WTC11 (cell line): ENCODE data around the gene KRTAP25-1. TPM values are rescaled to one million over a fixed set of nuclear protein-coding genes. Genes with fewer than 3 reads are reported as not detected.

ENCODE experiments used
- ATAC-seq: fragments of 200-7000 bp; cut with Tn5 transposase; 2 replicates; pipeline ENCODE4 v1.10.0; 2021; ENCODE audit warnings: mild to moderate bottlenecking, moderate library complexity
- CTCF ChIA-PET: fragments of 300-600 bp; sonication (Branson Sonifier 250); formaldehyde crosslinking; loops from one replicate; lab custom pipeline; 2021; ENCODE audit warnings: antibody characterized with exemption; lab: Charles Lee
- POLR2A ChIA-PET: fragments of 350-600 bp; sonication (Branson Sonifier 250); formaldehyde crosslinking; loops from one replicate; lab custom pipeline; 2021; ENCODE audit warnings: antibody characterized with exemption; lab: Charles Lee
- DNase-seq: peaks from one replicate; pipeline ENCODE4 v3.0.0; 2021; ENCODE audit warnings: low spot score
- H3K27ac Mint-ChIP-seq: 2 replicates; pipeline ENCODE4 v1.8.0; 2021; ENCODE audit warnings: mixed read lengths
- H3K27me3 Mint-ChIP-seq: 2 replicates; pipeline ENCODE4 v1.8.0; 2021; ENCODE audit warnings: low read depth, mild to moderate bottlenecking, moderate library complexity, mixed read lengths
- H3K36me3 Mint-ChIP-seq: 2 replicates; pipeline ENCODE4 v1.8.0; 2021; ENCODE audit warnings: mixed read lengths
- H3K4me1 Mint-ChIP-seq: 2 replicates; pipeline ENCODE4 v1.8.0; 2022; ENCODE audit warnings: mixed read lengths
- H3K4me3 Mint-ChIP-seq: 2 replicates; pipeline ENCODE4 v1.8.0; 2021; ENCODE audit warnings: mild to moderate bottlenecking, moderate library complexity, mixed read lengths
- H3K9me3 Mint-ChIP-seq: 2 replicates; pipeline ENCODE4 v1.8.0; 2021; ENCODE audit warnings: mixed read lengths
- ARID4B ChIP-seq: sonication (generic); formaldehyde crosslinking; IDR thresholded peaks from 2 replicates; pipeline ENCODE4 v1.8.0; 2023; ENCODE audit warnings: missing genetic modification reagents, mild to moderate bottlenecking, borderline replicate concordance
- ATF1 ChIP-seq: sonication (generic); formaldehyde crosslinking; IDR thresholded peaks from 2 replicates; pipeline ENCODE4 v1.8.1; 2023; ENCODE audit warnings: mild to moderate bottlenecking, moderate library complexity, missing genetic modification reagents
- ATF2 ChIP-seq: sonication (generic); formaldehyde crosslinking; IDR thresholded peaks from 2 replicates; pipeline ENCODE4 v1.8.1; 2022; ENCODE audit warnings: low read depth, missing genetic modification reagents, borderline replicate concordance
- CBFB ChIP-seq: sonication (generic); formaldehyde crosslinking; IDR thresholded peaks from 2 replicates; pipeline ENCODE4 v1.8.1; 2022; ENCODE audit warnings: mild to moderate bottlenecking, low read depth, missing genetic modification reagents
- GTF2I ChIP-seq: fragments of 250-450 bp; sonication (Bioruptor Pico); conservative IDR thresholded peaks from 2 replicates; pipeline ENCODE4 v1.4.0; 2021; ENCODE audit warnings: mild to moderate bottlenecking
- IRF2 ChIP-seq: sonication (generic); formaldehyde crosslinking; IDR thresholded peaks from 2 replicates; pipeline ENCODE4 v1.8.0; 2022; ENCODE audit warnings: low read depth, missing genetic modification reagents, borderline replicate concordance
- NFATC4 ChIP-seq: fragments of 250-450 bp; sonication (Bioruptor Pico); IDR thresholded peaks from 2 replicates; pipeline ENCODE4 v1.9.0; 2021; ENCODE audit warnings: mild to moderate bottlenecking
- NR1H2 ChIP-seq: sonication (generic); formaldehyde crosslinking; IDR thresholded peaks from 2 replicates; pipeline ENCODE4 v1.9.0; 2021; ENCODE audit warnings: mild to moderate bottlenecking, moderate library complexity, missing genetic modification reagents
- SMAD4 ChIP-seq: sonication (generic); formaldehyde crosslinking; IDR thresholded peaks from 2 replicates; pipeline ENCODE4 v1.8.0; 2022; ENCODE audit warnings: mild to moderate bottlenecking, missing genetic modification reagents
- TP53 ChIP-seq: sonication (generic); formaldehyde crosslinking; IDR thresholded peaks from 2 replicates; pipeline ENCODE4 v1.8.1; 2023; ENCODE audit warnings: mild to moderate bottlenecking, missing genetic modification reagents
- ZBTB21 ChIP-seq: sonication (generic); formaldehyde crosslinking; IDR thresholded peaks from 2 replicates; pipeline ENCODE4 v1.8.1; 2023; ENCODE audit warnings: mild to moderate bottlenecking, missing genetic modification reagents, borderline replicate concordance
- ZMAT4 ChIP-seq: fragments of 250-450 bp; sonication (Bioruptor Pico); IDR thresholded peaks from 2 replicates; pipeline ENCODE4 v1.9.0; 2021; ENCODE audit warnings: mild to moderate bottlenecking
- ZNF121 ChIP-seq: sonication (generic); formaldehyde crosslinking; IDR thresholded peaks from 2 replicates; pipeline ENCODE4 v1.8.0; 2023; ENCODE audit warnings: missing genetic modification reagents
- ZNF396 ChIP-seq: fragments of 250-450 bp; sonication (Bioruptor Pico); IDR thresholded peaks from 2 replicates; pipeline ENCODE4 v1.8.0; 2021; ENCODE audit warnings: mild to moderate bottlenecking, moderate library complexity, borderline replicate concordance
- ZNF423 ChIP-seq: fragments of 250-450 bp; sonication (Bioruptor Pico); IDR thresholded peaks from 2 replicates; pipeline ENCODE4 v2.1.2; 2022; ENCODE audit warnings: mild to moderate bottlenecking, moderate library complexity
- total RNA-seq: library from RNA; stranded (reverse); gene quantifications from 3 replicates; pipeline ENCODE4 v1.2.3, GENCODE V29; 2021
- TF ChIP-seq, protein P1 (sequence below): sonication (generic); formaldehyde crosslinking; IDR thresholded peaks from 2 replicates; pipeline ENCODE4 v1.8.1; 2022; ENCODE audit warnings: low read depth, mild to moderate bottlenecking, moderate library complexity, missing genetic modification reagents, borderline replicate concordance
- TF ChIP-seq, protein P2 (sequence below): fragments of 250-450 bp; sonication (Bioruptor Pico); IDR thresholded peaks from 2 replicates; pipeline ENCODE4 v1.9.0; 2021; ENCODE audit warnings: mild to moderate bottlenecking, borderline replicate concordance

KRTAP25-1 gene
- total RNA-seq, 1 experiment from 2014 or later: not detected

- Mint-ChIP-seq H3K27ac (no peak overlapping the region), H3K4me1 (0 out of 2 replicates have a peak, but pooled peaks cover 4% of the 10 kb centered on the region), H3K36me3 (peaks cover 3% of the 10 kb centered on the region; the same call in 1 of the 2 replicates), H3K9me3 (peaks cover 32% of the 10 kb centered on the region), H3K27me3 (no peaks in the 10 kb centered on the region), H3K4me3 (no peak overlapping the region)
- TF ChIP-seq, protein P1, sequence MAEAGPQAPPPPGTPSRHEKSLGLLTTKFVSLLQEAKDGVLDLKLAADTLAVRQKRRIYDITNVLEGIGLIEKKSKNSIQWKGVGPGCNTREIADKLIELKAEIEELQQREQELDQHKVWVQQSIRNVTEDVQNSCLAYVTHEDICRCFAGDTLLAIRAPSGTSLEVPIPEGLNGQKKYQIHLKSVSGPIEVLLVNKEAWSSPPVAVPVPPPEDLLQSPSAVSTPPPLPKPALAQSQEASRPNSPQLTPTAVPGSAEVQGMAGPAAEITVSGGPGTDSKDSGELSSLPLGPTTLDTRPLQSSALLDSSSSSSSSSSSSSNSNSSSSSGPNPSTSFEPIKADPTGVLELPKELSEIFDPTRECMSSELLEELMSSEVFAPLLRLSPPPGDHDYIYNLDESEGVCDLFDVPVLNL (CRISPR knock-in tag): no peak
- TF ChIP-seq ATF1 (no peak), ZNF396 (CRISPR knock-in tag) (no peak), NR1H2 (CRISPR knock-in tag) (no peak), CBFB (CRISPR knock-in tag) (no peak), IRF2 (CRISPR knock-in tag) (no peak), ZBTB21 (CRISPR knock-in tag) (no peak), TP53 (CRISPR knock-in tag) (no peak), ZNF121 (CRISPR knock-in tag) (no peak), SMAD4 (CRISPR knock-in tag) (no peak), ZNF423 (CRISPR knock-in tag) (no peak)
- TF ChIP-seq, protein P2, sequence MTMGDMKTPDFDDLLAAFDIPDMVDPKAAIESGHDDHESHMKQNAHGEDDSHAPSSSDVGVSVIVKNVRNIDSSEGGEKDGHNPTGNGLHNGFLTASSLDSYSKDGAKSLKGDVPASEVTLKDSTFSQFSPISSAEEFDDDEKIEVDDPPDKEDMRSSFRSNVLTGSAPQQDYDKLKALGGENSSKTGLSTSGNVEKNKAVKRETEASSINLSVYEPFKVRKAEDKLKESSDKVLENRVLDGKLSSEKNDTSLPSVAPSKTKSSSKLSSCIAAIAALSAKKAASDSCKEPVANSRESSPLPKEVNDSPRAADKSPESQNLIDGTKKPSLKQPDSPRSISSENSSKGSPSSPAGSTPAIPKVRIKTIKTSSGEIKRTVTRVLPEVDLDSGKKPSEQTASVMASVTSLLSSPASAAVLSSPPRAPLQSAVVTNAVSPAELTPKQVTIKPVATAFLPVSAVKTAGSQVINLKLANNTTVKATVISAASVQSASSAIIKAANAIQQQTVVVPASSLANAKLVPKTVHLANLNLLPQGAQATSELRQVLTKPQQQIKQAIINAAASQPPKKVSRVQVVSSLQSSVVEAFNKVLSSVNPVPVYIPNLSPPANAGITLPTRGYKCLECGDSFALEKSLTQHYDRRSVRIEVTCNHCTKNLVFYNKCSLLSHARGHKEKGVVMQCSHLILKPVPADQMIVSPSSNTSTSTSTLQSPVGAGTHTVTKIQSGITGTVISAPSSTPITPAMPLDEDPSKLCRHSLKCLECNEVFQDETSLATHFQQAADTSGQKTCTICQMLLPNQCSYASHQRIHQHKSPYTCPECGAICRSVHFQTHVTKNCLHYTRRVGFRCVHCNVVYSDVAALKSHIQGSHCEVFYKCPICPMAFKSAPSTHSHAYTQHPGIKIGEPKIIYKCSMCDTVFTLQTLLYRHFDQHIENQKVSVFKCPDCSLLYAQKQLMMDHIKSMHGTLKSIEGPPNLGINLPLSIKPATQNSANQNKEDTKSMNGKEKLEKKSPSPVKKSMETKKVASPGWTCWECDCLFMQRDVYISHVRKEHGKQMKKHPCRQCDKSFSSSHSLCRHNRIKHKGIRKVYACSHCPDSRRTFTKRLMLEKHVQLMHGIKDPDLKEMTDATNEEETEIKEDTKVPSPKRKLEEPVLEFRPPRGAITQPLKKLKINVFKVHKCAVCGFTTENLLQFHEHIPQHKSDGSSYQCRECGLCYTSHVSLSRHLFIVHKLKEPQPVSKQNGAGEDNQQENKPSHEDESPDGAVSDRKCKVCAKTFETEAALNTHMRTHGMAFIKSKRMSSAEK (CRISPR knock-in tag): no peak
- ATAC-seq: no peak
- DNase-seq: no peak
- CTCF ChIA-PET: no interaction called here
- POLR2A ChIA-PET: no interaction called here
These were observed 37.1 kb upstream of the KRTAP25-1 start for GRCh38 chr21:30326390-30326789.

DNA sequence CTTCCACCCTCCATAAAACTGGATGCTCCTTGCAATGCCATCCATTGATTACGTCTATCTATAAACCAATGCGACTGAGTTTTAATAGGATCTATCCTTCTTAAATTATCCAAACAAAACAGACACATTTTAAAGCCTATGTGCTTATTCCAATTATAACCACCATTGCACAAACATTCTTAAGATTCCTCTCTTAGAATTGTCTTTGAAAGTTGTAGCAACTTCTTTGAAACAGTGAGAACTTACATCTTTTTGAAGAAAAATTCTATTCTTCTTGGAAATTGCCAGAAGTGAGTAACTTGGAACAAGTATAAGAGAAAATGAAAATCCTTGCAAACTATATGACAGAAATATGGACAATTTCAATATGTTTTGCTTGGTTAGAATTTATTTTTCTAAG lies 30.9 kb upstream of the KRTAP25-1 start, which contains the start of gene KRTAP26-1:
Gene KRTAP26-1, minus strand, starts transcription at position 101 of the 400 bp plus-strand sequence. CDS start 280 bp downstream, outside the sequence.
- Mint-ChIP-seq H3K9me3 (peaks cover 15% of the 10 kb centered on the region), H3K4me3 (no peak within 1 kb of the TSS), H3K36me3 (no peaks in the 10 kb centered on the region), H3K27me3 (no peaks in the 10 kb centered on the region), H3K27ac (no peak within 1 kb of the TSS), H3K4me1 (no peaks in the 10 kb centered on the region)
- TF ChIP-seq ARID4B (CRISPR knock-in tag): no peak
- no peak for TF ChIP-seq NFATC4 (CRISPR knock-in tag)
- no peak for TF ChIP-seq GTF2I (CRISPR knock-in tag)
- TF ChIP-seq ATF2: no peak
- no peak for TF ChIP-seq ZMAT4 (CRISPR knock-in tag)
- no peak for ATAC-seq
- ChIA-PET POLR2A (no interaction called here), CTCF (no interaction called here)
- DNase-seq: no peak
